OCI-M2 (cell line): ENCODE results near the gene DYNC1I1.

Experiments
- DNase-seq: peaks from one replicate; lab custom pipeline; 2025; ENCODE audit not compliant: unreplicated experiment; lab: John Stamatoyannopoulos, UW

The DYNC1I1 gene

GRCh38 chr7:95772298-95772770 lies at the start of gene DYNC1I1:
Gene DYNC1I1 (plus strand): TSS chr7:95772554. CDS start chr7:95804730, 32,176 bp downstream.
- no peak for DNase-seq

GRCh38 chr7:95723583-95724180 lies 48.7 kb upstream of the DYNC1I1 start:
- DNase-seq, result no peak

GRCh38 chr7:95725205-95725604 lies 47.1 kb upstream of the DYNC1I1 start:
- DNase-seq, result no peak

GRCh38 chr7:95730493-95731280 lies 41.7 kb upstream of the DYNC1I1 start:
- no peak for DNase-seq

GRCh38 chr7:95736635-95737034 lies 35.7 kb upstream of the DYNC1I1 start:
- DNase-seq, result no peak

- DNase-seq, result no peak
These were observed 34.4 kb upstream of the DYNC1I1 start for GRCh38 chr7:95737828-95738505.

GRCh38 chr7:95749044-95749443 lies 23.3 kb upstream of the DYNC1I1 start:
- no peak for DNase-seq

- no peak for DNase-seq
These were observed 22.8 kb upstream of the DYNC1I1 start for GRCh38 chr7:95749515-95749914.

GRCh38 chr7:95753440-95753839 lies 18.9 kb upstream of the DYNC1I1 start:
- DNase-seq, result no peak

GRCh38 chr7:95755277-95755934 lies 16.9 kb upstream of the DYNC1I1 start:
- no peak for DNase-seq

- DNase-seq, result no peak
These were observed 14.2 kb upstream of the DYNC1I1 start for GRCh38 chr7:95758187-95758586.

- DNase-seq, result no peak
These were observed 6.3 kb upstream of the DYNC1I1 start for GRCh38 chr7:95766086-95766485.

- no peak for DNase-seq
These were observed 5.7 kb upstream of the DYNC1I1 start for GRCh38 chr7:95766657-95767056.

- DNase-seq, result no peak
These were observed 622 bp downstream of the DYNC1I1 start for GRCh38 chr7:95772771-95773581.

GRCh38 chr7:95776561-95777185 lies 4.3 kb downstream of the DYNC1I1 start:
- no peak for DNase-seq

GRCh38 chr7:95777269-95777668 lies 4.9 kb downstream of the DYNC1I1 start:
- no peak for DNase-seq

GRCh38 chr7:95780665-95781064 lies 8.3 kb downstream of the DYNC1I1 start:
- DNase-seq, result no peak

- DNase-seq, result no peak
These were observed 9.7 kb downstream of the DYNC1I1 start for GRCh38 chr7:95781961-95782586.

GRCh38 chr7:95784796-95785195 lies 12.4 kb downstream of the DYNC1I1 start:
- DNase-seq, result no peak

- no peak for DNase-seq
These were observed 15.9 kb downstream of the DYNC1I1 start for GRCh38 chr7:95788258-95788657.
